ENCODE data around the gene LRP1B.
"Not testable (repeated sequence)": the region's sequence is repeated elsewhere in the genome, so short reads cannot be mapped to it uniquely, and the experiment has no call there.

LRP1B gene

GRCh38 chr2:140565756-140566155 is 1565.1 kb downstream of the LRP1B start:
- DNase-seq, result no peak

GRCh38 chr2:140555701-140556100 is 1575.1 kb downstream of the LRP1B start:
- no peak for DNase-seq

- DNase-seq, result no peak
Measured at GRCh38 chr2:140552634-140553033, 1578.2 kb downstream of the LRP1B start.

- no peak for DNase-seq
Measured at GRCh38 chr2:140551287-140551686, 1579.5 kb downstream of the LRP1B start.

- DNase-seq, result no peak
Measured at GRCh38 chr2:140550821-140551220, 1580.0 kb downstream of the LRP1B start.

- DNase-seq, result not testable (repeated sequence)
Measured at GRCh38 chr2:140544769-140545168, 1586.0 kb downstream of the LRP1B start.

- DNase-seq, result no peak
Measured at GRCh38 chr2:140542627-140543026, 1588.2 kb downstream of the LRP1B start.

GRCh38 chr2:140539242-140539875 is 1591.5 kb downstream of the LRP1B start:
- no peak for DNase-seq

GRCh38 chr2:140529706-140530105 is 1601.1 kb downstream of the LRP1B start:
- no peak for DNase-seq

GRCh38 chr2:140528982-140529381 is 1601.8 kb downstream of the LRP1B start:
- DNase-seq, result no peak

- no peak for DNase-seq
Measured at GRCh38 chr2:140526575-140526974, 1604.2 kb downstream of the LRP1B start.

- DNase-seq, result no peak
Measured at GRCh38 chr2:140512106-140512505, 1618.7 kb downstream of the LRP1B start.

- no peak for DNase-seq
Measured at GRCh38 chr2:140509765-140510164, 1621.1 kb downstream of the LRP1B start.

- DNase-seq, result no peak
Measured at GRCh38 chr2:140508756-140509155, 1622.1 kb downstream of the LRP1B start.

- DNase-seq, result no peak
Measured at GRCh38 chr2:140506606-140507005, 1624.2 kb downstream of the LRP1B start.

GRCh38 chr2:140504601-140505000 is 1626.2 kb downstream of the LRP1B start:
- DNase-seq, result no peak

- DNase-seq, result no peak
Measured at GRCh38 chr2:140502951-140503630, 1627.7 kb downstream of the LRP1B start.

- DNase-seq, result no peak
Measured at GRCh38 chr2:140498360-140498759, 1632.5 kb downstream of the LRP1B start.

- DNase-seq, result no peak
Measured at GRCh38 chr2:140496714-140497113, 1634.1 kb downstream of the LRP1B start.

- DNase-seq, result no peak
Measured at GRCh38 chr2:140491876-140492275, 1638.9 kb downstream of the LRP1B start.

- no peak for DNase-seq
Measured at GRCh38 chr2:140489193-140489592, 1641.6 kb downstream of the LRP1B start.

GRCh38 chr2:140481136-140481535 is 1649.7 kb downstream of the LRP1B start:
- no peak for DNase-seq

GRCh38 chr2:140473851-140474250 is 1657.0 kb downstream of the LRP1B start:
- no peak for DNase-seq

- DNase-seq, result no peak
Measured at GRCh38 chr2:140472676-140473075, 1658.1 kb downstream of the LRP1B start.

- no peak for DNase-seq
Measured at GRCh38 chr2:140465301-140465700, 1665.5 kb downstream of the LRP1B start.

Measured in stimulated activated CD8-positive, alpha-beta memory T cell treated with anti-CD3 and anti-CD28 coated beads, Interleukin-4, amount 100 ng/mL, for 48 hours (primary cell).